ENCODE measurements around the gene S100A10.

GRCh38 chr1:152020849-152021248 lies 27.2 kb upstream of the S100A10 start:
- TF ChIP-seq SP1 (IDR thresholded peaks at IDR 0.05) (no peak), TARDBP (IDR thresholded peaks at IDR 0.05) (no peak), ELF4 (IDR thresholded peaks at IDR 0.05) (no peak), FOXA1 (IDR thresholded peaks at IDR 0.05) (no peak), LEF1 (IDR thresholded peaks at IDR 0.05; ENCODE audit: borderline replicate concordance) (no peak), FOXM1 (IDR thresholded peaks at IDR 0.05; ENCODE audit: borderline replicate concordance) (no peak), HDGF (IDR thresholded peaks at IDR 0.05; ENCODE audit: borderline replicate concordance) (no peak), L3MBTL2 (conservative IDR thresholded peaks at IDR 0.05) (no peak)
